HG03139 (cell line): ENCODE measurements around the gene LDHD.
A peak's percentile ranks its signal among the peaks of the same experiment; 100 is the strongest.

Experiments
- ATAC-seq: cut with Tn5 transposase; IDR thresholded peaks from one replicate; pipeline ENCODE4 v1.9.1; 2021; ENCODE audit not compliant: unreplicated experiment

Gene LDHD

GRCh38 chr16:75083813-75084212 is 32.8 kb downstream of the LDHD start:
- ATAC-seq: no peak

GRCh38 chr16:75081179-75081859 is 35.3 kb downstream of the LDHD start:
- no peak for ATAC-seq

- no peak for ATAC-seq
Measured at GRCh38 chr16:75080205-75081029, 36.2 kb downstream of the LDHD start.

GRCh38 chr16:75079346-75079926 is 37.1 kb downstream of the LDHD start:
- ATAC-seq: no peak

- ATAC-seq: no peak
Measured at GRCh38 chr16:75078886-75079285, 37.7 kb downstream of the LDHD start.

DNA sequence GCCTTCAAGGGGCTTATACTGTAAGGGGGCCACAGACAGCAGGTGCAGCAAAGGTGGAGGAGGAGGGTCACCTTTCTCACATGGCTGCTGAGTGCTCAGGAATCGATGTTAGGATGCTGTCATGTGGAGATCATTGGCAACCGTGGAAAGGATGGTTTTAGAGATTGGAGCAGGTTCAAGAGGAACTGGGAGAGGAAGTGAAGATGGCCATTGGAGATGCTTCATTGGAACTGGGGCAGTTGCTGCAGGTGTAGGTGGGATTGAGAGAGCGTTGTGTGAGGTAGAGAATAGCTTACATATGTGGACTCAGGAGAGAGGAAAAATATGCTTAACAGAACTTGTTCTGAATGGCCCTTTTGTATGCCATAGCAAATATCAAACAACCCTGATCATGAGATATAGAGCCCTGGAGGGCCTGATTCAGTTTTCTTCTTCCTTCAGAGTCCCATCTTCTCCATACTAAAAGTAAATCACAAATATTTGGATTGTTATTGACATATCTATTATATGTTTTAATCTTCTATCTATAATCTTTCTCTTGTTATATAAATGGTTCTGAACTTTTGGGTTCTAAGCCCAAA is 40.8 kb downstream of the LDHD start:
- ATAC-seq: peak; percentile 5

DNA sequence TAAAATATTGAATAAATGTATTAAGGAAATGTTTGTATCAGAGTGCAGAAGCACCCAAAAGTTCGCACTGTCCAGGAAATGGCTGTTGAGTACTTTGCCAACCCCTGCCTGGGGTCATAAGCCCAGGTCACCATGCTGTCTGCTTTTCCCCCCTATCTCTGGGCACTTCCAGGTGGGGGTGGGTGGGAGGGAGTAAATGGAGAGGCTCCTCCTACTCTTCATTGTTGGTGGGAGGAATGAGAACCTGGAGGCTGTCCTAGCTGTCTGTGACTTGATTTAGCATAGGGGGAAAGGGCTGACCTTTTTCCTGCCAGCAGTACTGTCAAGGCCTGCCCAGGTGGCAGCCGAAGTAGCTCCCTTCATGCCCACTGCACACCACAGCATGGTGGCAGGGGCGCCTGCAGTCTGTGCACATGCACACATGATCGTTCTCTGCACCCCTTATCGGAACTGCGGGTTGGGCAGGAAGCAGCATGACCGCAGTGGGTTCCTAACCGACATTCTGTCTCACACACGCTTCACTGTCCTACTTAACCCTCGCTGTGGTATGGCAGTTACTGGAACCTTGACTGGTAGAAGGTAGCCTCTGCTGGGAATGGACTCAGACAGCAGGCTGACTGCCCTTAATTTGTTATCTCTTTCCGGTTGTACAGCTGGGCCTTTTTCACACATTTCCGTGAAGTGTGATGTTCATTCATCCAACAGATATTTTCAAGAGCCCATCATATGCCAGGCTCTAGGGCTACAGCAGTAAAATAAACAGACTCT is 41.5 kb downstream of the LDHD start:
- ATAC-seq: peak; percentile 96

DNA sequence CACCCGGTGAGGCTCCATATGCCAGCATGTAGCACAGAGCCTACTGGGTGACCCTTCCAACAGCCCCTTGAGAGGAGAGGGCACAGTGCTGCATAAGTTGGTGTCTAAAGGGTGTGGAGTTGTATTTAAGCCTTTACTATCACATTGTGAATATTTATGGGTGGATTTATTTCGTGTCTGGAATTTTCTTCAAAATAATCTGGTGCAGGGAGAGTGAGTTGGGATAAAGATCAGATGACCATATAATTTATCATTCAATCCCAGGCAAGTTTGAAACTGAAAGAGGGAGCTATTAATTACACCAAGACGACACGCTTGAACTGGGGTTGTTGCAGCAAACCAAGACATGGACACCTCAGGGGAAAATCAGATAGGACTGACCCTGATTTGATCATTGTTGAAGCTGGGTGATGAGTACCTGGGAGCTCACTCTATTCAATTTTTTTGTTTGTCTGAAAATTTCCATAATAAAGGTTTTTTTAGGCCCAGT is 42.2 kb downstream of the LDHD start:
- ATAC-seq: no peak

- ATAC-seq: no peak
Measured at GRCh38 chr16:75073545-75074303, 42.9 kb downstream of the LDHD start.

GRCh38 chr16:75072239-75072947 is 44.2 kb downstream of the LDHD start:
- ATAC-seq: no peak

DNA sequence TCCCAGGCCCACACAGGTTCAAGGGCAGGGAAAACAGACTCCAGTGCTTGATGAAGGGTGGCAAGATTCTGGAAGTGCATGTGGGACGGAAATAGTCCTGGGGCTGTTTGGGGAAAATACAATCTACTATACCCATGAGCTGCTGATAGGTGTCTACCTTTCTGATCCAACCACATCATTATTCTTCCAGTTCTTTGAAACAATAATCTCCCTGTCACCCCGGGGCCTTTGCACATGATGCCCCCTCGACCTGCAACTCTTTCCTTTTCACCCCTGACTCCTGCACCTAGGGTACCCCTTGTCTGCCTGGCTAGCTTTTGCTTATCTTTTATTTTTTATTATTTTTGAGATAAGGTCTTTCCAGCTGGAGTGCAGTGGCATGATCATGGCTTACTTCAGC is 45.0 kb downstream of the LDHD start:
- ATAC-seq: no peak

DNA sequence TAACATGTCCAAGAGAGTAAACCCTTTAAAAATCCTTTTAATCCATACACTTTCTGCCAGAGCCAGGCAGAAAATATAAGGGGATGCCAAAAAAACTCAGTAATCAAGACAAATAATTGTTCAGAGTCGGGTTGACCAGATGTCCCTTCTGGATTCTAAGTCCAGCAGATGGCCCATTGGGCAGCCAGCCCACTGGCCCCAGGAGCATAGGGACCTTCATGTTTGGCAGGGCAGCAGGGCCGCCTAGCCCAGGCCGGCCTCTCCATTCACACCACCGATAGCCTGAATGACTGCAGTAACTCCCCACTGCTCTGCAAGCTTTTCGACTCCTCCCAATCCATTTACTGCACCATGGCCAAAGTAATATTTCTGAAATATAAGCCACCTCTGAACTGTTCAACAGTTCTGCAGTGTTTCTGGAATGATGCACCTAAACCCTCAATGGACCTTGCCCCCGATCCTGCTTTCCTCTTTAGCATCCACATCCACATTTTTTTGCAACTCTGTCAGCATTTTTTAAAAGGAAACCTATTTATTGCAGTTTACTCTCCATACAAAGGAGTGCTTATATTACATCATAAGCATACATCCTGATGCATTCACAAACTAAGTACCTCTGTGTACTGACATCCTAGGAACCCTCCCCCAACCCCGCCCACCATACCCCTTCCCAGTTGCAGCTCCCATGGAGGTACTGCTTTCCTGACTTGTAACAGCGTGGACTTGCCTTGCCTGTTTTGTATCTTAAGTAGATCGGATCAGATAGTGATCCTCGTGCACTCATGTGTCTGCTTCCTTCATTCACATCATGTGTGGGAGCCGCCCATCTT is 46.4 kb downstream of the LDHD start:
- no peak for ATAC-seq

- no peak for ATAC-seq
Measured at GRCh38 chr16:75068085-75069031, 48.2 kb downstream of the LDHD start.

DNA sequence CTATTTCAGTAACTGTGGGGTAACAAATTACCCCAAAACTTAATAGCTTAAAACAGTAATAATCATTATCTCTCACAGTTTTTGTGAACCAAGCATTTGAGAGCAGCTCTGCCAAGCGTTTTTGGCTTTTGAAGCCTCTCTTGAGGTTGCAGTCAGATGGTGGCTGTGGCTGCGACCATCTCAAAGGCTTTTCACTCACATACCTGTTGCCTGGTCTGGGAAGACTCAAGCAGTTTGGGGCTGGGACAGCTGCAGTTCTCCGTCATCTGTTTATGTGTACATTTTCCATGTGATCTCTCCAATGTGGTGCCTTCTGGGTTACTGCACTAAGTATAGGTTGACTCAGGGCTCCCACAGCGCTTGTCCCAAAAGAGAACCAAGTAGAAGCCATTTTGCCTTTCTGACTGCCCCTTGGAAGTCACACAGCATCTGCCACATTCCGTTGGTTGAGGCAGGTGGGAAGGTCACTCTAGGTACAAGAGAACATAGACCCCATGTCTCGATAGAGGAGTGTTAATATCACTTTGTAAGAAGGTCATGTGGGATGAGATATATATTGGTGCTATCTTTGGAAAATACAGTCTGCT is 49.6 kb downstream of the LDHD start:
- ATAC-seq: no peak

GRCh38 chr16:75065521-75066149 is 50.9 kb downstream of the LDHD start:
- no peak for ATAC-seq

- ATAC-seq: no peak
Measured at GRCh38 chr16:75065149-75065505, 51.5 kb downstream of the LDHD start.
